Brain microvascular endothelial cell (primary cell): Measurements from ENCODE around the gene BHLHA15.

ENCODE experiments used
- DNase-seq: peaks from one replicate; pipeline ENCODE4 v3.0.0-alpha.2; 2020
- H3K27ac ChIP-seq: fragments of 250-450 bp; sonication (Bioruptor Pico); 2 replicates; pipeline ENCODE4 v1.5.1; 2020; ENCODE audit warnings: mild to moderate bottlenecking, moderate library complexity
- H3K27me3 ChIP-seq: fragments of 250-450 bp; sonication (Bioruptor Pico); replicated peaks from 2 replicates; pipeline ENCODE4 v1.5.1; 2020; ENCODE audit warnings: mild to moderate bottlenecking
- H3K36me3 ChIP-seq: fragments of 250-450 bp; sonication (Bioruptor Pico); replicated peaks from 2 replicates; pipeline ENCODE4 v1.5.1; 2020; ENCODE audit warnings: mild to moderate bottlenecking
- H3K4me3 ChIP-seq: 2 replicates; pipeline ENCODE4 v1.5.1; 2011; ENCODE audit warnings: low read depth, mild to moderate bottlenecking, control low read depth, low read length, moderate library complexity
- CTCF ChIP-seq: IDR thresholded peaks from 2 replicates; pipeline ENCODE4 v1.5.1; 2011; ENCODE audit warnings: low read depth, mild to moderate bottlenecking, moderate library complexity, low read length, control low read depth, inconsistent platforms; ENCODE audit errors: missing control alignments
- in situ Hi-C: cut with HindIII; loops from 2 replicates; pipeline ENCODE4 v1.10.0; 2017; ENCODE audit warnings: low sequenced_read_pairs, low pct_ligation_motif_present

Gene BHLHA15

DNA sequence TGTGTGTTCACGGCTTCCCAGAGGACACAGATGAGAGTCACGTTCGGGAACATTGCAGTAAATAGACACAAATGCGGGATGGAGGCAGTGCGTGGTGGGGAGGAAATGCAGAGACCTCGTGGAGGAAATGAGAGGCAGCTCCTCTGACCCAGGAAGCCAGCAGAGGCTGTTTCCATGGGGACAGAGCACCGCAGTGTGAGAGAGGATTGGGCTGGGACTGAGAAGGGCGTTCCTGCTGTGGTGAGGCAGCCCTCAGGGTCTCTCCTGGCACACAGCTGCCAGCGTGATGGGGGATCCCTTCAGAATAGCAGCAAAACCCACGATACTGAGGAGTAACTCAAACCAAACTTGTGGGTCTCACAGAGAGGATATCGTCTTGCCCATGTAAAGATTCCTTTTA, 21.7 kb upstream of the BHLHA15 start:
- Histone ChIP-seq H3K27ac (no peak overlapping the region), H3K4me3 (no peak overlapping the region), H3K36me3 (peaks cover 12% of the 10 kb centered on the region), H3K27me3 (no peaks in the 10 kb centered on the region)
- no peak for TF ChIP-seq CTCF
- no peak for DNase-seq
- in situ Hi-C loops, result no loop called here

DNA sequence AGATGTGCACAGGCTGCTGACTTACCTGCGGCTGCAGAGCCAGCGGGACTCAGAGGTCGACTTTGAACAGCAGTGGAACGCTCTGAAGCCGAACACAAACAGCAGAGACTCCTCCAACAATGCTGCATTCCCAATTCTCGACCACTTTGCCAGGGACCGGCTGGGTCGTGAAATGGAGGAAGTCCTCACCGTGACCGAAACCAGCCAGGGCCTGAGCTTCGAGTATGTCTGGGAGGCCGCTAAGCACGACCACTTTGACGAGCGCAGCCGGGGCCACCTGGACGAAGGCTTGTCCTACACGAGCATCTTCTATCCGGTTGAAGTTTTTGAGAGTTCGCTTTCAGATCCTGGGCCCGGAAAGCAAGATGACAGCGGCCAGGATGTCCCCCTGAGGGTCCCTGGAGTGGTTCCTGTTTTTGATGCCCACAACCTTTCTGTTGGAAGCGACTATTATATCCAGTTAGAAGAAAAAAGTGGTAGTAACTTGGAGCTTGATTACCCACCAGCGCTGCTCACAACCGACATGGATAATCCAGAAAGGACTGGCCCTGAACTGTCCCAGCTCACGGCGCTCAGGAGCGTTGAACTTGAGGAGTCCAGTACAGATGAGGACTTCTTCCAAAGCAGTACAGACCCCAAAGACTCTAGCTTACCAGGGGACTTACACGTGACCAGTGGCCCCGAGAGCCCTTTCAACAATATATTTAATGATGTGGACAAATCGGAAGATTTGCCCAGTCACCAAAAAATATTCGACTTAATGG, 19.4 kb upstream of the BHLHA15 start:
- Histone ChIP-seq H3K27ac (no peak overlapping the region), H3K4me3 (no peak overlapping the region), H3K36me3 (peaks cover 12% of the 10 kb centered on the region), H3K27me3 (no peaks in the 10 kb centered on the region)
- in situ Hi-C loops, result no loop called here
- TF ChIP-seq CTCF, result no peak
- DNase-seq, result no peak

- Histone ChIP-seq H3K36me3 (peaks cover 12% of the 10 kb centered on the region), H3K4me3 (no peak overlapping the region), H3K27ac (no peak overlapping the region), H3K27me3 (no peaks in the 10 kb centered on the region)
- no peak for TF ChIP-seq CTCF
- DNase-seq, result no peak
- in situ Hi-C loops, result no loop called here
Measured at GRCh38 chr7:98192781-98193457, 18.3 kb upstream of the BHLHA15 start.

GRCh38 chr7:98193474-98194180, 17.6 kb upstream of the BHLHA15 start:
- Histone ChIP-seq H3K4me3 (no peak overlapping the region), H3K27me3 (no peaks in the 10 kb centered on the region), H3K27ac (no peak overlapping the region), H3K36me3 (peaks cover 12% of the 10 kb centered on the region)
- TF ChIP-seq CTCF, result no peak
- DNase-seq, result no peak
- in situ Hi-C loops, result no loop called here

DNA sequence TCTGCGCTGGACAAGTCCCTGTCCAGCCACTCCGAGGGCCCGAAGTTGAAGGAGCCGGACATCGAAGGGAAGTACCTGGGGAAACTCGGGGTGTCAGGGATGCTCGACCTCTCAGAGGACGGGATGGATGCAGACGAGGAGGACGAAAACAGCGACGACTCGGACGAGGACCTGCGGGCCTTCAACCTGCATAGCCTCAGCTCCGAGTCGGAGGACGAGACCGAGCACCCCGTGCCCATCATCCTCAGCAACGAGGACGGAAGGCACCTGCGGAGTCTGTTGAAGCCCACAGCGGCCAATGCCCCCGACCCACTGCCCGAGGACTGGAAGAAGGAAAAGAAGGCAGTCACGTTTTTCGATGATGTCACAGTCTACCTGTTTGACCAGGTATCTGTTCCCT, 17.1 kb upstream of the BHLHA15 start:
- in situ Hi-C loops, result no loop called here
- no peak overlapping the region for H3K27ac ChIP-seq
- peaks cover 12% of the 10 kb centered on the region for H3K36me3 ChIP-seq
- H3K4me3 ChIP-seq, result no peak overlapping the region
- no peaks in the 10 kb centered on the region for H3K27me3 ChIP-seq
- DNase-seq, result no peak
- TF ChIP-seq CTCF, result no peak
